NCI-H2081 (cell line): ENCODE measurements around the gene MC3R.
"Not testable (repeated sequence)": the region's sequence is repeated elsewhere in the genome, so short reads cannot be mapped to it uniquely, and the experiment has no call there.

Experiments
- DNase-seq, 2 experiments: peaks; one replicate each; lab custom pipeline; 2025; lab: John Stamatoyannopoulos, UW

MC3R gene

GRCh38 chr20:56247954-56248782 lies at the start of gene MC3R:
Gene MC3R (plus strand): TSS chr20:56248732. CDS start chr20:56248844, 112 bp downstream.
- peak; percentile 26 to 36 for DNase-seq

DNA sequence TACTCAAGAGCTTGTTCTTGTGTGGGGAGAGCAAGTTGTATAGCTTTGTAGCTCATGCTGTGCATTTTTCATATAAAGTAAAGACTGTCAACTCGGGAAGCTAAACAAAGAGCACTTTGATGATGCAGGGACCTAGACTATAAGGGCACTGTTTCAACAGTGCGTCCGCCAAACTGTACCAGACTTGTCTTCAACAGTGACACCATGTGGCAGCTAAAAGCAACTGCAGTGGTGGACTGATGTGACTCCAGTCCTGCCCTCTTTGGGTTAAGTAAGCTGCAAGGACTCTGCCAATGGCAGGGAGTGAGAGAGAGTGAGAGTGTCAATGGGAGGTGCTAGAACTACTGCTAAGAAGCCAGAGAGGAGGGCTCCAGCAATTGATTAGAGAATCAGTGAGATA lies 48.1 kb upstream of the MC3R start:
- no peak for DNase-seq

DNA sequence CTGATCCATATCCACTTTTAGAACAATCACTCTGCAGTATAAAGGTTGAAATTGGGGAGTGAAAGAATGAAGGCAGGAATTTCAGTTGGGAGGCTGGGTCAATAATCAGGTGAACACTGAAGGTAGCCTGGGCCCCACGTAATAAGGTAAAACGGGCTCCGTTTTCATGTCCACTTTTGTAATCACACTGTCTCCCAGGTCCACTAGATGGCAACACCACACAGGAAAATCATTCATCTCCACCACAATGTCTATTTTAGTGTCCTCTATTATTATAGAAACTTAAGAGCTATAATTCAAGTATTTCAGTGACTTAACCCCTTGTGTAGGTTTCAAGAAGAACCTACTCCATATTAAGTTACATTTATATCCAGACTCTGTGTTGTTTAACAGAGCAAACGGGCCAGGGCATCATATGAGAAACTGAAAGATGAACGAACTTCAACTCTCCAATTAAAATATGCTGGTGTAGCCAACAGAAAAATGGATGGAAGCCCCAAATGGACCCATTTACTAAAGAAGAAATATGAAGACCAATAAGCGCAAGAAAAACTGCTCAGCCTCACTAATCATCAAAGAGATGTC lies 45.9 kb upstream of the MC3R start:
- DNase-seq: no peak

DNA sequence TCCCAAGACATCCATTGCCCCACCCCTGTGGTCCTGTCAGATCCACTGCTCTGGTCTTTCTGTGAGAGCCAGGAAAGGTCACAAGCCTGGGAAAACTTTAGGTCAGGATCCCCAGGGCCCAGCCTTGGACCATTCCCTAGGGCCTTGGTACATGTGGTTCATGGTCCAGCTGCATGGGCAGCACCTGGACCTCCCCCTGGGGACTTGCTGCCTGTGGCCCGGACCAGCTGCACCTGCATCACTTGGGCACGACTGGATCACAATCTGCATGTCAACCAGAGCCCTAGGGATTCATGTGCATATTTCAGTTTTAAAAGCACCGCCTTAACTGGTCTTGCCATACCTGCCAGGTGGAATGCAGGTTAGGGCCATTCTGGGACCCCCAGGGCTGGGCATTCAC lies 44.3 kb upstream of the MC3R start:
- no peak for DNase-seq

- DNase-seq: no peak
Observed at GRCh38 chr20:56205346-56205745, 43.2 kb upstream of the MC3R start.

- no peak for DNase-seq
Observed at GRCh38 chr20:56207656-56208055, 40.9 kb upstream of the MC3R start.

DNA sequence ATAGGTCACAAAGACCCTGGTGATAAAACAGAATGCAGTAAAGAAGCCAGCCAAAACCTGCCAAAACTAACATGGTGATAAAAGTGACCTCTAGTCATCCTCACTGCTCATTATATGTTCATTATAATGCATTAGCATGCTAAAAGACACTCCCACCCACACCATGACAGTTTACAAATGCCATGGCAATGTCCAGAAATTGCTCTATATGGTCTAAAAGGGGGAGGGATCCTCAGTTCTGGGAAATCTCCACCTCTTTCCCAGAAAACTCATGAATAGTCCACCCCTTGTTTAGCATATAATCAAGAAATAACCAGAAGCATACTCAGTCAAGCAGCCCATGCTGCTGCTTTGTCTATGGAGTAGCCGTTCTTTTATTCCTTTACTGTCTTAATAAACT lies 40.4 kb upstream of the MC3R start:
- no peak for DNase-seq

- DNase-seq: no peak
Observed at GRCh38 chr20:56211051-56211450, 37.5 kb upstream of the MC3R start.

DNA sequence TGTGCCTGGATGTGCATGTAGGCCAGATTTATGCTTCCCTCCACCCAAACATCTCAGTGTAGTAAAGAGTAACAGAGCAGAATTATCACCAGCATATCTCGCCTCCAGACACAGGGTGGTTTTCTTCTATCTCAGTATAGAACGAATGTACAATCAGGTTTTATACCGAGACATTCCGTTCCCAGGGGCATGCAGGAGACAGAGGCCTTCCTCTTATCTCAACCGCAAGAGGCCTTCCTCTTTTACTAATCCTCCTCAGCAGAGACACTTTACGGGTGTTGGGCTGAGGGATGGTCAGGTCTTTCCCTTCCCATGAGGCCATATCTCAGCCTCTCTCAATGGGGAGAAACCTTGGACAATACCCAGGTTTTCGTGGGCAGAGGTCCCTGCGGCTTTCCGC lies 36.4 kb upstream of the MC3R start:
- DNase-seq: no peak

DNA sequence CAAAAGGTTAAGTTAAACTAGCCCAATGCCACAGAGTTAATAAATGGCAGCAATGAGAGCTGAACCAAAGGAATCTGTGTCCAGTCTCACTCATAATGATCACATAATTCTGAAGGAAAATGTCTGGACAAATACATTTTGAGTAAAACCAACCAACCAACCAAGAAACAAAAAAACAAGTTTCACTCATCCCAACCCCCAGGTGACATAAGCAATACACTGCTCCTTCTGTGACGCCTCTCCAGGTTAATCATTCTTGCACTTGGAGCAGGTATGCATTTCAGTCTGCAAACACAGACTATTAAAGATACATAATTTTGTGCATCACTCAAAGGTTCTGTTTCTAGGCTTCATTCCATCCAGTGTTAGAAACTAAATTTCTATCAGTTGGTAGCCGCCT lies 35.2 kb upstream of the MC3R start:
- DNase-seq: no peak

DNA sequence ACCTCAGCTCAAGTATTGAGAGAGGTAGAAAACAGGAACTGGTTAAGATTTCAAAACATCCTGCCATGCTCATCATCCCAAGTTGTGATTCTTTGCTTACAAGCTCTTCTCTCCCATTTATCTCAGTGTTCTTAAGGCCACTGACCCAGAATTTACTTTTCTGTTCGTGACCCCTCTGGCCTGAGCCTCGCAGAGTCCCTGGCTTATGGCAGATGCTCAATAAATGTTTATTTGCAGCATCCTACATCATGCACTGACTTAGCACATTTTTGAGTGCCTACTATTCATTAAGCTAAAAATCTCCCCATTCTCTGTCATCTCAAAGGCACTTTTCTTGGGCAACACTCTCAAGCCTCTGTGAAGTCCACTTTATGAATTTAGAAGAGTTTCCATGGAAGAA lies 33.4 kb upstream of the MC3R start:
- DNase-seq: no peak

GRCh38 chr20:56217829-56218228 lies 30.7 kb upstream of the MC3R start:
- no peak for DNase-seq

DNA sequence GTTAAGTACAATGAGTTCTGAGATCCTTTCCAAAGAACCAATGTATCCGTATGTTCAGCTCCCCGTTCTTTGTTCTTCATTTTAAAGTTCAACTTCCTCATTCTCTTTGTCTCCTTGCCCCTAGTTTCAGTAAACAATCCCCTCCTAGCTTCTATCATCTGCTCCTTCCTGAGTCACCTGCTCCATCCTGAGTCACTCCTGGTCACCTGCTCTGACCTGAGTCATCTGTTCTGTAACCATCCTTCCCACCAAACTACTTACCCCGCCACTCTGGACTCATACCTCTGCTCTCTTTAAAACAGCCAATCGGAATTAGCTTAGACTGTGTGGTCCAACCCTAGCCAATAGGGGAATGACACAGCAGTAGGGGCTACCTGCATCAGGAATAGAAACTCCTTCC lies 27.3 kb upstream of the MC3R start:
- DNase-seq: not testable (repeated sequence)

DNA sequence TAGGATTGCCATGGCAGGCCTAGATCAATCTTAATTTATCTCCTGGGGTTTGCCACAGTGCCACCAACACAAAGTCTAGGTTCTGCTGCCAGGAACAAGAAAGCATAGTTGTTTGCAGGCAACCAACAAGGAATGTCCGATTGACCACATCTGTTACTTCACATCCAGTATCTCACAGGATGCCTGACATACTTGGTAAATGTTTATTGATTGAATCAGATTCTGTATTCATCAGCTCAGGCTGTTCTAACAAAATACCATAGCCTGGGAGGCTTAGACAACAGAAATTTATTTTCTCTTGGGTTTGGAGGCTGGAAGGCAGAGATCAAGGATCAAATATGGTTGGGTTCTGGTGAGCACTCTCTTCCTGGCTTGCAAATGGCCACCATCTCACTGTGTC lies 26.3 kb upstream of the MC3R start:
- DNase-seq: no peak

GRCh38 chr20:56222945-56223344 lies 25.6 kb upstream of the MC3R start:
- DNase-seq: no peak

GRCh38 chr20:56223352-56223751 lies 25.2 kb upstream of the MC3R start:
- no peak for DNase-seq

DNA sequence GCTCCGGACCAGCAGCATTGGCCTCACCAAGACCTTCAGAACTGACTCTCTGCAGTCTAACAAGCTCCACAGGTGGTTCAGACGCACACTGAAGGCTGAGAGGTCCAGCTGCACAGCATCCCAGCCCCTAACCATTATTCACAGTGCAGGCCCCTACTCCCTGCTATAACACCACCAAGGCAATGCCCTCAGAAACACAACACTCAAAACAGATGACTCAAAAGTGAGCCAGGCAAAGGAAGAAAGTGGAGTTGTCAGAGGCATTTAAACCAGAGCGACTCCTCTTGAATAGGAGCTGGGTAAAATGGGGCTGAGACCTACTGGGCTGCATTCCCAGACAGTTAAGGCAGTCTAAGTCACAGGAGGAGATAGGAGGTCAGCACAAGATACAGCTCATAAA lies 20.5 kb upstream of the MC3R start:
- no peak for DNase-seq

- DNase-seq: no peak
Observed at GRCh38 chr20:56229812-56230211, 18.7 kb upstream of the MC3R start.

GRCh38 chr20:56234110-56234509 lies 14.4 kb upstream of the MC3R start:
- no peak for DNase-seq

DNA sequence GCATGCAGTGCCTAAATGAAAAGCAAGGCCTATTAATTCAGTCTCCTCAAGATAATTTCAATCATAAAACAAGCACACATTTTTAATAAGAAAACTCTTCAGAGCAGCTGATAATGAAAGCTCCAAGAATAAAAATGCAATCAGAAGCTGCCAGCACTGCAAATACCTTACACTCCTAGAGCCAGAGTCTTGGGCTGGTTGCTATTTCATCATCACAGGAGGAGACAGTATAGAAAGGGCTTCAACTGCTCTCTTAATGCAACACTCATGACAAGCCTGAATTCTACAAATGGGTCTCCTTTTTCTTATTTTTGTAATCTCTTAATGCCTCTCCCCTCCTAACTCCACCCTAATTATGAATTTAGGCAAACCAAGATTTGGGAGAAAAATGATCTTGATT lies 11.2 kb upstream of the MC3R start:
- DNase-seq: no peak

DNA sequence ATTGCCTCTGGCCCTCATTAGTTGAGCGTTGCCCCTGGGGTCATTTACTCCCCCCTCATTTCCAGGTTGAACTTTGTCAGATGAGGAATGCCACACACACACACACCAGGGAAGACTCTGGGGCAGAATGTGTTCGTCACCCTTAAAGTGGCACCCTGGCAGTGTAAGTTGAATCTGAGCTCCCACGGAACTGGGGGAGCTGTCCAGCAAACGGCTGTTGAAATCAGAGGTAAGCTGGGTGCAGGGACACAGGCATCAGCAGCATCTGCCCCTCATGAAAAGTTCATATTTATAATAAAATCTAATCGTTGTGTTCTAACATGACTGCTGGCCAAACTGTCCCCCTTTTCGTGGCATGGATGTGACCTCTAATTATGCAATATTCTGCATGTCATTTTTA lies 4.3 kb upstream of the MC3R start:
- DNase-seq: no peak

DNA sequence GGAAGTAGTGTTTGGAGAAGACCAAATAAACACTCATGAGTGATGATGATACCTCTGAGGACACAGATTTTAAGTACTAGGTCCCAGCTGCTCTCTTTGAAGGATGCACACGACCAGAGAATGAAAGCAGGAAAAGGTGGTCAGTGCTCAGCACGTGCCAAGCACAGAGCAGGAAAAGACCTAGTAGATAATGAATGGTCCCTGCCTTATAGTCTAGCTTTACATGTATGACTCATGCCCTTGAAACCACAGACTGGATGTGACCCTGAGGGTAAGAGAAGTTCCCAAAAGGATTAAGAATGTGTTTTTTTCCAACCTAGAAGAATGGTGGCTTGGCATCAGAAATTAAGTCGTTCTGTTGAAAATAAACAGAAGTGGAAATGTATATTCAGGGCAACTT lies 2.8 kb upstream of the MC3R start:
- no peak for DNase-seq

DNA sequence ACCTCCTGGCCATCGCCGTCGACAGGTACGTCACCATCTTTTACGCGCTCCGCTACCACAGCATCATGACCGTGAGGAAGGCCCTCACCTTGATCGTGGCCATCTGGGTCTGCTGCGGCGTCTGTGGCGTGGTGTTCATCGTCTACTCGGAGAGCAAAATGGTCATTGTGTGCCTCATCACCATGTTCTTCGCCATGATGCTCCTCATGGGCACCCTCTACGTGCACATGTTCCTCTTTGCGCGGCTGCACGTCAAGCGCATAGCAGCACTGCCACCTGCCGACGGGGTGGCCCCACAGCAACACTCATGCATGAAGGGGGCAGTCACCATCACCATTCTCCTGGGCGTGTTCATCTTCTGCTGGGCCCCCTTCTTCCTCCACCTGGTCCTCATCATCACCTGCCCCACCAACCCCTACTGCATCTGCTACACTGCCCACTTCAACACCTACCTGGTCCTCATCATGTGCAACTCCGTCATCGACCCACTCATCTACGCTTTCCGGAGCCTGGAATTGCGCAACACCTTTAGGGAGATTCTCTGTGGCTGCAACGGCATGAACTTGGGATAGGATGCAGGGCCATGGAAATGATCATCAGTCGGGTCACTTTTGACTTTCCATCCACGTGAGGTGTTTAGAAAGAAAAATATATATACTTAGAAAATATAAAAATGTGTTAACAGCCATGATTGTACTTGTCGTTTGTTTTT lies 868 bp downstream of the MC3R start:
- DNase-seq: peak; percentile 3 to 14
